HepG2 (cell line): ENCODE data around the gene PRR12. TPM values are rescaled to one million over a fixed set of nuclear protein-coding genes. Genes with fewer than 3 reads are reported as not detected.

Experiments
- ATF7 ChIP-seq, 2 experiments: fragments of 450-650 bp in 1 of 2; sonication (generic) in 1 of 2; formaldehyde crosslinking in 1 of 2; IDR thresholded peaks; 2 replicates each; pipeline versions ENCODE4 v1.4.0 to v1.6.1; 2016 to 2020; ENCODE audit warnings: antibody characterized with exemption in 1 of 2, mild to moderate bottlenecking in 1 of 2, missing genetic modification reagents in 1 of 2
- CENPT ChIP-seq: sonication (generic); formaldehyde crosslinking; IDR thresholded peaks from 2 replicates; pipeline ENCODE4 v1.8.0; 2022; ENCODE audit warnings: low read depth, mild to moderate bottlenecking, moderate library complexity, missing genetic modification reagents
- KDM5A ChIP-seq: fragments of 200-600 bp; sonication (generic); IDR thresholded peaks from 2 replicates; pipeline ENCODE4 v1.7.0; 2018; ENCODE audit warnings: antibody characterized with exemption, mild to moderate bottlenecking, low read length, borderline replicate concordance
- KLF15 ChIP-seq: sonication (generic); formaldehyde crosslinking; IDR thresholded peaks from 2 replicates; pipeline ENCODE4 v1.8.1; 2023; ENCODE audit warnings: borderline replicate concordance, mild to moderate bottlenecking, inconsistent platforms, missing genetic modification reagents, mixed read lengths
- MYPOP ChIP-seq: sonication (generic); formaldehyde crosslinking; IDR thresholded peaks from 2 replicates; pipeline ENCODE4 v1.8.1; 2023; ENCODE audit warnings: mild to moderate bottlenecking, moderate library complexity, missing genetic modification reagents
- PTBP1 ChIP-seq: fragments of 200-400 bp; formaldehyde crosslinking; IDR thresholded peaks from 2 replicates; pipeline ENCODE4 v1.6.1; 2018; ENCODE audit warnings: low read length, low read depth; ENCODE audit not compliant: poor library complexity, severe bottlenecking
- SOX13 ChIP-seq, 3 experiments: fragments of 450-650 bp in 1 of 3; sonication (generic) in 1 of 3; formaldehyde crosslinking in 1 of 3; IDR thresholded peaks in 2 of 3; conservative IDR thresholded peaks in 1 of 3; 2 replicates each; pipeline versions ENCODE4 v1.5.0 to v1.6.1; 2016 to 2020; ENCODE audit warnings: antibody characterized with exemption in 1 of 3, mild to moderate bottlenecking in 1 of 3, missing compliant biosample characterization in 1 of 3, missing genetic modification reagents in 1 of 3, moderate library complexity in 1 of 3
- SP5 ChIP-seq: IDR thresholded peaks from 2 replicates; pipeline ENCODE4 v1.6.1; 2016; ENCODE audit warnings: low read depth, borderline replicate concordance
- STAG1 ChIP-seq: sonication (generic); formaldehyde crosslinking; IDR thresholded peaks from 2 replicates; pipeline ENCODE4 v1.4.0; 2020; ENCODE audit warnings: missing genetic modification reagents
- TRIM22 ChIP-seq: fragments of 450-650 bp; IDR thresholded peaks from 2 replicates; pipeline ENCODE4 v1.6.1; 2017
- ZNF317 ChIP-seq: sonication (generic); formaldehyde crosslinking; IDR thresholded peaks from 2 replicates; pipeline ENCODE4 v1.5.0; 2020; ENCODE audit warnings: mild to moderate bottlenecking, missing genetic modification reagents
- ZNF543 ChIP-seq: sonication (generic); formaldehyde crosslinking; IDR thresholded peaks from 2 replicates; pipeline ENCODE4 v1.4.0; 2020; ENCODE audit warnings: mild to moderate bottlenecking, missing genetic modification reagents
- ZNF549 ChIP-seq: sonication (generic); formaldehyde crosslinking; IDR thresholded peaks from 2 replicates; pipeline ENCODE4 v1.5.0; 2020; ENCODE audit warnings: missing genetic modification reagents
- ZNF652 ChIP-seq: IDR thresholded peaks from 2 replicates; pipeline ENCODE4 v1.6.1; 2016; ENCODE audit warnings: low read depth, borderline replicate concordance
- ZSCAN31 ChIP-seq: sonication (generic); formaldehyde crosslinking; IDR thresholded peaks from 2 replicates; pipeline ENCODE4 v1.5.0; 2020; ENCODE audit warnings: low read depth, mild to moderate bottlenecking, missing genetic modification reagents
- ZUFSP ChIP-seq: sonication (generic); formaldehyde crosslinking; IDR thresholded peaks from 2 replicates; pipeline ENCODE4 v1.9.0; 2021; ENCODE audit warnings: missing genetic modification reagents, mild to moderate bottlenecking, borderline replicate concordance
- polyA plus RNA-seq, 8 experiments: library from polyadenylated mRNA; depleted of rRNA in 3 of 8; stranded (reverse) in 7 of 8; unstranded in 1 of 8; fragments of >200 nt; fragmentation: Illumina TruSeq in 4 of 8; extraction: Trizol in 4 of 8; gene quantifications; 2 replicates each; pipeline versions ENCODE4 v1.2.1 to v1.2.3, GENCODE V29; 2011 to 2016; ENCODE audit warnings: low read depth in 4 of 8, missing spikeins in 1 of 8, mixed read lengths in 1 of 8; ENCODE audit not compliant: insufficient read depth in 1 of 8
- total RNA-seq, 5 experiments: library from RNA; depleted of rRNA; stranded (reverse); fragments of >200 nt; fragmentation: Illumina TruSeq; extraction: Trizol; gene quantifications; 2 replicates each; pipeline ENCODE4 v1.2.3, GENCODE V29; 2016; ENCODE audit warnings: low read depth in 1 of 5
- TF ChIP-seq, protein P1 (sequence below): sonication (generic); formaldehyde crosslinking; IDR thresholded peaks from 2 replicates; pipeline ENCODE4 v1.5.1; 2020; ENCODE audit warnings: missing genetic modification reagents, mild to moderate bottlenecking, borderline replicate concordance
- TF ChIP-seq, protein P2 (sequence below): IDR thresholded peaks from 2 replicates; pipeline ENCODE4 v1.6.1; 2016; ENCODE audit warnings: missing compliant biosample characterization, missing genetic modification reagents, borderline replicate concordance

PRR12 gene
- total and polyA plus RNA-seq, 2 of the 13 experiments (the other 11 are each of a cell fraction or from before 2014, with no cell fraction given): 0.62 to 1.5 TPM

DNA sequence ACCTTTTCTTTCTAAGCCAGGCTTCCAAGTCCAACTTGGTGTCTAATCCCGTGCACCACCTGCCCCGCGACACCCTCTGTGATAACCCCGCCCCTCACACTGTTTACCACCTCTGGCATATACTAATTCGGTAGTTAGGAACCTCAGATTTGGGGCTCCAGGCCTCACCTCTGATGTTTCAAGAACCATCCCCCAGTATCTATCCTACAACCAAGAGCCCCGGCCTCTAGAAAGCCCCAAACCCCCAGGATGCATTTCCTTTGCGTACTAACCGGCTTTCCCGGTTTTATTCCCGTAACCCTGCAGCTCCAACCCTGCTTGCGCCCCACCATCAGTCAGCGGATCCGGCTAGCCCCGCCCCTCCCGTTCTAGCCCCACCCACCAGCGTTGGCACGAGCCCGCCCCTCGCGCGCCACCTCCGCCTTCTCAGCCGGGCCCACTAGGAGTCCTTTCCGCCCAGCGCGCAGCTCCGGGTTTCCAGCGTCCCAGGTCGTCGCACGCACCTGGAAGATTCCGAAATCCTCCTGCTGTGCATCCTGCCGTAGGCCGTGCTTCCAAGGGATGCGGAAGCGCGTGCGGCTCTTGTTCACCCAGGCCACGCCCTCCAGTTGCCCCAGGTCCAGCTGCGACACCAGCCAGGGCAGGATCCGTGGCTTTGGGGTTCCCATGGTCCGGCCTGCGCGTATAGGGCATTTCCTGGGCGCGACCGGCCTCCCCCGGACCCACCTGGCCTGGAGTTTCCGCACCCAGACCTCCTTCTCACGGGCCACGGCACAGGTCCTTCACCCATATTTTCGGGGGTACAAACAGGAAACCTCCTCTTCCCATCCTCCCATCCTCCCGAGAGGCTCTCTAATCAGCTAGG, 73.4 kb downstream of the PRR12 start (continued):
- TF ChIP-seq PTBP1: no peak
- TF ChIP-seq, protein P1, sequence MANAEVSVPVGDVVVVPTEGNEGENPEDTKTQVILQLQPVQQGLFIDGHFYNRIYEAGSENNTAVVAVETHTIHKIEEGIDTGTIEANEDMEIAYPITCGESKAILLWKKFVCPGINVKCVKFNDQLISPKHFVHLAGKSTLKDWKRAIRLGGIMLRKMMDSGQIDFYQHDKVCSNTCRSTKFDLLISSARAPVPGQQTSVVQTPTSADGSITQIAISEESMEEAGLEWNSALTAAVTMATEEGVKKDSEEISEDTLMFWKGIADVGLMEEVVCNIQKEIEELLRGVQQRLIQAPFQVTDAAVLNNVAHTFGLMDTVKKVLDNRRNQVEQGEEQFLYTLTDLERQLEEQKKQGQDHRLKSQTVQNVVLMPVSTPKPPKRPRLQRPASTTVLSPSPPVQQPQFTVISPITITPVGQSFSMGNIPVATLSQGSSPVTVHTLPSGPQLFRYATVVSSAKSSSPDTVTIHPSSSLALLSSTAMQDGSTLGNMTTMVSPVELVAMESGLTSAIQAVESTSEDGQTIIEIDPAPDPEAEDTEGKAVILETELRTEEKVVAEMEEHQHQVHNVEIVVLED (CRISPR knock-in tag): peak; percentile 79
- TF ChIP-seq ZNF317 (CRISPR knock-in tag): no peak
- TF ChIP-seq KDM5A: no peak
- no peak for TF ChIP-seq STAG1
- no peak for TF ChIP-seq MYPOP (CRISPR knock-in tag)
- TF ChIP-seq CENPT: peak; percentile 30; the same call in 1 of the 2 replicates
- TF ChIP-seq ZSCAN31 (CRISPR knock-in tag): no peak
- no peak for TF ChIP-seq ATF7 (IDR thresholded peaks at IDR 0.05)
- TF ChIP-seq ATF7 (CRISPR knock-in tag; IDR thresholded peaks at IDR 0.05): no peak
- TF ChIP-seq, protein P2, sequence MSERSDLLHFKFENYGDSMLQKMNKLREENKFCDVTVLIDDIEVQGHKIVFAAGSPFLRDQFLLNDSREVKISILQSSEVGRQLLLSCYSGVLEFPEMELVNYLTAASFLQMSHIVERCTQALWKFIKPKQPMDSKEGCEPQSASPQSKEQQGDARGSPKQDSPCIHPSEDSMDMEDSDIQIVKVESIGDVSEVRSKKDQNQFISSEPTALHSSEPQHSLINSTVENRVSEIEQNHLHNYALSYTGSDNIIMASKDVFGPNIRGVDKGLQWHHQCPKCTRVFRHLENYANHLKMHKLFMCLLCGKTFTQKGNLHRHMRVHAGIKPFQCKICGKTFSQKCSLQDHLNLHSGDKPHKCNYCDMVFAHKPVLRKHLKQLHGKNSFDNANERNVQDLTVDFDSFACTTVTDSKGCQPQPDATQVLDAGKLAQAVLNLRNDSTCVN (CRISPR knock-in tag): 0 out of 2 replicates have a peak, but pooled peaks have one; percentile 48
- no peak for TF ChIP-seq ZNF549 (CRISPR knock-in tag)
- TF ChIP-seq SOX13 (IDR thresholded peaks at IDR 0.05): no peak
- TF ChIP-seq SOX13 (CRISPR knock-in tag; conservative IDR thresholded peaks at IDR 0.05 in 1 of 2, IDR thresholded peaks at IDR 0.05 in 1 of 2): 0 out of 4 replicates have a peak, but pooled peaks of 1 of the 2 experiments have one; percentile 13
- no peak for TF ChIP-seq ZNF543 (CRISPR knock-in tag)
- no peak for TF ChIP-seq ZUFSP (CRISPR knock-in tag)
- no peak for TF ChIP-seq TRIM22
- no peak for TF ChIP-seq ZNF652
- 0 out of 2 replicates have a peak, but pooled peaks have one; percentile 11 for TF ChIP-seq KLF15
- peak; percentile 51; the same call in 1 of the 2 replicates for TF ChIP-seq SP5
